WTC11 (cell line): ENCODE measurements around the gene CA10.

ENCODE experiments used
- ATF3 ChIP-seq: sonication (generic); formaldehyde crosslinking; conservative IDR thresholded peaks from 2 replicates; pipeline ENCODE4 v1.8.1; 2022; ENCODE audit warnings: mild to moderate bottlenecking, missing genetic modification reagents
- E2F1 ChIP-seq: sonication (generic); formaldehyde crosslinking; IDR thresholded peaks from 2 replicates; pipeline ENCODE4 v1.8.0; 2022; ENCODE audit warnings: mild to moderate bottlenecking, missing genetic modification reagents
- FOXK1 ChIP-seq: sonication (generic); formaldehyde crosslinking; IDR thresholded peaks from 2 replicates; pipeline ENCODE4 v1.8.0; 2022; ENCODE audit warnings: mild to moderate bottlenecking, moderate library complexity, missing genetic modification reagents
- JAZF1 ChIP-seq: fragments of 250-450 bp; sonication (Bioruptor Pico); IDR thresholded peaks from 2 replicates; pipeline ENCODE4 v1.9.0; 2021; ENCODE audit warnings: moderate library complexity, mild to moderate bottlenecking, inconsistent platforms
- MAX ChIP-seq: sonication (generic); formaldehyde crosslinking; IDR thresholded peaks from 2 replicates; pipeline ENCODE4 v1.8.0; 2022; ENCODE audit warnings: mild to moderate bottlenecking, missing genetic modification reagents
- MYBL2 ChIP-seq: sonication (generic); formaldehyde crosslinking; IDR thresholded peaks from 2 replicates; pipeline ENCODE4 v1.8.1; 2023; ENCODE audit warnings: mild to moderate bottlenecking, moderate library complexity, missing genetic modification reagents
- NFE2L1 ChIP-seq: sonication (generic); formaldehyde crosslinking; IDR thresholded peaks from 2 replicates; pipeline ENCODE4 v1.8.1; 2023; ENCODE audit warnings: missing genetic modification reagents
- NR1H2 ChIP-seq: sonication (generic); formaldehyde crosslinking; IDR thresholded peaks from 2 replicates; pipeline ENCODE4 v1.9.0; 2021; ENCODE audit warnings: mild to moderate bottlenecking, moderate library complexity, missing genetic modification reagents
- NR2C2 ChIP-seq: sonication (generic); formaldehyde crosslinking; IDR thresholded peaks from 2 replicates; pipeline ENCODE4 v1.8.0; 2022; ENCODE audit warnings: mild to moderate bottlenecking, missing genetic modification reagents
- PRRX2 ChIP-seq: fragments of 250-450 bp; sonication (Bioruptor Pico); IDR thresholded peaks from 2 replicates; pipeline ENCODE4 v1.8.0; 2021; ENCODE audit warnings: mild to moderate bottlenecking
- TP53 ChIP-seq: sonication (generic); formaldehyde crosslinking; IDR thresholded peaks from 2 replicates; pipeline ENCODE4 v1.8.1; 2023; ENCODE audit warnings: mild to moderate bottlenecking, missing genetic modification reagents
- USF2 ChIP-seq: sonication (generic); formaldehyde crosslinking; IDR thresholded peaks from 2 replicates; pipeline ENCODE4 v1.8.1; 2023; ENCODE audit warnings: mild to moderate bottlenecking, missing genetic modification reagents, moderate library complexity
- TF ChIP-seq, protein P1 (sequence below): fragments of 200-600 bp; IDR thresholded peaks from 2 replicates; pipeline ENCODE4 v1.8.0; 2022; ENCODE audit warnings: antibody characterized with exemption
- TF ChIP-seq, protein P2 (sequence below): sonication (generic); formaldehyde crosslinking; IDR thresholded peaks from 2 replicates; pipeline ENCODE4 v1.8.1; 2023; ENCODE audit warnings: mild to moderate bottlenecking, missing genetic modification reagents, moderate library complexity

DNA sequence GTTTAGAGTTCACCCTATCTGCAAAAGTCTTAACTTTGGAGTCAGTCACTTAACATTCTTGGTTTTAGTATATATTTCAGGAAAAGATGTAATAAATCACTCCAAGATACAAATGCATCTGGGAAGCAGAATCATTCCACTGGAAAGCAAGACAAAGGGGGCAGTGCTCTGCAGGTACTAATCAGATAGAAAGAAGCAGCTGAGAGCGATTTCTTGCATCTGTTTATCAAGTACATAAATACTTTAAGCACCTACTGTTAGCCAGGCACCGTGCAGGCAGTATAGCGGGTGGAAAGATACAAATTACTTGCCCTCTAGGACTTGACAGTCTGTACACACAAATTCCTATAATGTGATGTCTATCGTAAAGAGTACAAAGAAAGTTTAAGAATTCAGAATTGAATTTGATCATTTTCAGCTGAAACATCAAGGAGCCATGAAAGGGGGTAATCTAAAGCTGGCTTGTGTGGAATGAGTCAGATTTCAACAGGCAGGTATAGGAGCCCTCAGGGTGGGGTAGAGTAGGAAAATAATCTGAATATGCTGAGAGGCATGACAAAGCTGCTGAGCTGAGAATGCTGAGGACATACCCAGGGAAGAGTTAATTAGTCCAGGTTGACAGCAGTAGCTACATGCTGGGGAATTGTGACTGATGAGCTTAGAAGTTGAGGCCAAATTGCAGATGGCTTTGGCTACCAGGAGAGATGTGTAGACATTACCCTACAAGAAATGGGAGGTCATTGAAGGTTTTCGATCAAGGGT is 110.2 kb downstream of the CA10 start:
- TF ChIP-seq, protein P1, sequence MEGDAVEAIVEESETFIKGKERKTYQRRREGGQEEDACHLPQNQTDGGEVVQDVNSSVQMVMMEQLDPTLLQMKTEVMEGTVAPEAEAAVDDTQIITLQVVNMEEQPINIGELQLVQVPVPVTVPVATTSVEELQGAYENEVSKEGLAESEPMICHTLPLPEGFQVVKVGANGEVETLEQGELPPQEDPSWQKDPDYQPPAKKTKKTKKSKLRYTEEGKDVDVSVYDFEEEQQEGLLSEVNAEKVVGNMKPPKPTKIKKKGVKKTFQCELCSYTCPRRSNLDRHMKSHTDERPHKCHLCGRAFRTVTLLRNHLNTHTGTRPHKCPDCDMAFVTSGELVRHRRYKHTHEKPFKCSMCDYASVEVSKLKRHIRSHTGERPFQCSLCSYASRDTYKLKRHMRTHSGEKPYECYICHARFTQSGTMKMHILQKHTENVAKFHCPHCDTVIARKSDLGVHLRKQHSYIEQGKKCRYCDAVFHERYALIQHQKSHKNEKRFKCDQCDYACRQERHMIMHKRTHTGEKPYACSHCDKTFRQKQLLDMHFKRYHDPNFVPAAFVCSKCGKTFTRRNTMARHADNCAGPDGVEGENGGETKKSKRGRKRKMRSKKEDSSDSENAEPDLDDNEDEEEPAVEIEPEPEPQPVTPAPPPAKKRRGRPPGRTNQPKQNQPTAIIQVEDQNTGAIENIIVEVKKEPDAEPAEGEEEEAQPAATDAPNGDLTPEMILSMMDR = no peak
- TF ChIP-seq MAX (no peak), TP53 (CRISPR knock-in tag) (no peak), E2F1 (CRISPR knock-in tag) (no peak), NR2C2 (CRISPR knock-in tag) (no peak), USF2 (CRISPR knock-in tag) (no peak), JAZF1 (CRISPR knock-in tag) (no peak), MYBL2 (CRISPR knock-in tag) (no peak), NR1H2 (CRISPR knock-in tag) (no peak), NFE2L1 (CRISPR knock-in tag) (no peak), FOXK1 (CRISPR knock-in tag) (no peak), ATF3 (CRISPR knock-in tag) (no peak), PRRX2 (CRISPR knock-in tag) (no peak)
- TF ChIP-seq, protein P2, sequence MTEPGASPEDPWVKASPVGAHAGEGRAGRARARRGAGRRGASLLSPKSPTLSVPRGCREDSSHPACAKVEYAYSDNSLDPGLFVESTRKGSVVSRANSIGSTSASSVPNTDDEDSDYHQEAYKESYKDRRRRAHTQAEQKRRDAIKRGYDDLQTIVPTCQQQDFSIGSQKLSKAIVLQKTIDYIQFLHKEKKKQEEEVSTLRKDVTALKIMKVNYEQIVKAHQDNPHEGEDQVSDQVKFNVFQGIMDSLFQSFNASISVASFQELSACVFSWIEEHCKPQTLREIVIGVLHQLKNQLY (CRISPR knock-in tag) = no peak
